GM18858 (cell line): ENCODE measurements around the gene CHRM4.
A peak's percentile ranks its signal among the peaks of the same experiment; 100 is the strongest.

Source experiments
- ATAC-seq: cut with Tn5 transposase; IDR thresholded peaks from one replicate; pipeline ENCODE4 v1.9.1; 2021; ENCODE audit not compliant: unreplicated experiment

The CHRM4 gene

DNA sequence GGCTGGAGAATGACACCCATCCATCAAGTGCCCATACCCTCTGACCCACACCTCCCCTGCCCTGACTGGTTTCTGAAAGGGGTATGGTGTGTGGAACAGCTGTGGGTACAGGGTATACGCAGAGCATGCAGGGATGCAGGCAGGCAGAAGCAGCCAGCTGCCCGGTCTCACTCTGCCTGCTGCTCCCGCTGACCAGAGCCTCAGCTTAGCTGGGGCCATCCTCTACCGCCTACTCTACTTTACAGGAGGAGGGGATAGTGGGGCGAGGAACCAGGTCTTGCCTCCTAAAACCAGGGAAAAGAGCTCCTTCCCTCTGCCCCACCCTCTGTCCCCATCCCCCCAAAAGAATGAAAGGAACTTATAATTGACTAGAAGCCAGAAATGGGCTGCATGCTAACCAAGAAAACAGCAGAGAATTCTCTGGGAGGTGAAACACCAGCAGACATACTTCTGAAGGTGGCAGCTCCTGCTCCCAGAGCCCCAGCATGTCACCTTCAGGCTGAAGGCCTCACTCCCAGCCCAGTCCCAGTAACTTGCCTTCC, 13.0 kb upstream of the CHRM4 start:
- no peak for ATAC-seq

- ATAC-seq: no peak
These were observed 11.7 kb upstream of the CHRM4 start for GRCh38 chr11:46402957-46403902.

DNA sequence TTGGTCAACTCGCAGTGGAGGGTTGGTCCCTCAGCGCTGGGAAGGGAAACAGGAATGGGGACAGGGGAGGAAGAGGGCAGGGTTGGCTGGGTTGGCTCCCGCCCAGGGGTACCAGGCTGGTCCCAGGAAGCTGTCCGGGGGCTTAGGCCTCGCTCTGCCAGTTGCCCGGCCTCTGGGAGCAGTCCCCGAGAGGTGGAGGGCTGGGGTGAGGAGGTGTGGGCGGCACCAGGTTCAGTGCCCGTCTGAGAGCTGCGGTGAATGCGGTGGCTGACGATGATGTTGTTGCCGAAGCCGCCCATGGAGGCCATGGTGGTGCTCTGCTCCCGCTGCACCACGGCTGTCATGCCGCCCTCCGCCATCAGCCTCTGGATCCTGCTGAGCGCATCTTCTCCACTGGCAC, 6.0 kb upstream of the CHRM4 start:
- no peak for ATAC-seq

DNA sequence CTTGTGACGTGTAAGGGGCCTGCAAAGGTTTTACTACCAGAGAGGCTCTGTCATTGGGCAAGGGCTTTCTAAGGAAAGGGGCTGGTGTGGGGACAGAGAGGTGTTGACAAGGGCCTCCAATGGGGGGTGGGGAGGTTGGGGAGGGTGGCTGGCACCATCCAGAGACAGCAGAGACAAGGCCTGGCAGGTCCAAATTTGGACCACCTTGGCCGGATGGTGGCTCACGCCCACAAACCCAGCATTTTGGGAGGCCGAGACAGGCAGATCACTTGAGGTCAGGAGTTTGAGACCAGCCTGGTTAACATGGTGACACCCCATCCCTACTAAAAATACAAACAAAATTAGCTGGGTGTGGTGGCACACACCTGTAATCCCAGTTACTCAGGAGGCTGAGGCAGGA, 2.2 kb upstream of the CHRM4 start:
- no peak for ATAC-seq

GRCh38 chr11:46393231-46393616, 1.6 kb upstream of the CHRM4 start:
- no peak for ATAC-seq

- ATAC-seq: peak; percentile 53
These were observed 1.1 kb upstream of the CHRM4 start for GRCh38 chr11:46392421-46393230.

- ATAC-seq: no peak
These were observed 394 bp downstream of the CHRM4 start for GRCh38 chr11:46391186-46391577.

GRCh38 chr11:46390331-46391171, 1.0 kb downstream of the CHRM4 start:
- ATAC-seq: no peak

GRCh38 chr11:46389450-46390330, 1.9 kb downstream of the CHRM4 start:
- no peak for ATAC-seq

DNA sequence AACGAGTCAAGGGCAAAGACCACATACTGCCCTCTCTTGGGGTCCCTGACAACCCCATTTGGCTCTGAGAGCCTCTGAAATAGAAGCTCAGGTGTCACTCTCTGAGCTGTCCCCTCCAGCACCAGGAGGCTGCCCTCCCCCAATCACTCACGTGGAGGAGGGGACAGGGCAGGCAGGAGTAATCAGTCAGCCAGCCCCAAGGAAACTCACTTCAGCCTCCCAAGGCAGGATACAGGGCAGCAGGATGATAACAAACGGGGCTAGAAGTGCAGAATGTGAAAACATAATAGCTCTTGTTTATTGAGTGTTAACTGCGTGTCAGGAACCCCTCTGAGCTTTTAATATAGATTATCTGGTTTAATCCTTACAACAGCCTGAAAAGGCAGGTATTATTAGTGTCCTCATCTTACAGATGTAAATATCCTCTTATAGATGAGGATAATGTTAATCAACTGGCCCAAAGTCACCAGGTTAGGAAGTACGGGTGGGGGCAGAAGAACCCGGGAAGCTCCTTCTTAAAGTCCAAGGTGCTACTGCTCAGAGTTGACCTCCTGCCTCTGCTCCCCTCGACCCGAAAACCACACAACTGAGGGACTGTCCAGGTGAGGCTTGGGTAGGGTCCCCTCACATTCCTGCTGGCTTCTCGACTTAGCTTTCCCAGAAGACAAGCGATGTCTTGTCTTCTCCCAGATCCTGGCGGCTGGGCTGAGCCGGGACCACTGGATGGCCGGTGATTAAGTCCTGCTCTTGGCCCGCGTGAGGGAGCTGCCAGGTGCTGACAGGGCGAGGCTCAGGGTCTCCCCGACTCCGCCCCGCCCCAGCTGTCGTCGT, 2.7 kb downstream of the CHRM4 start:
- ATAC-seq: no peak

DNA sequence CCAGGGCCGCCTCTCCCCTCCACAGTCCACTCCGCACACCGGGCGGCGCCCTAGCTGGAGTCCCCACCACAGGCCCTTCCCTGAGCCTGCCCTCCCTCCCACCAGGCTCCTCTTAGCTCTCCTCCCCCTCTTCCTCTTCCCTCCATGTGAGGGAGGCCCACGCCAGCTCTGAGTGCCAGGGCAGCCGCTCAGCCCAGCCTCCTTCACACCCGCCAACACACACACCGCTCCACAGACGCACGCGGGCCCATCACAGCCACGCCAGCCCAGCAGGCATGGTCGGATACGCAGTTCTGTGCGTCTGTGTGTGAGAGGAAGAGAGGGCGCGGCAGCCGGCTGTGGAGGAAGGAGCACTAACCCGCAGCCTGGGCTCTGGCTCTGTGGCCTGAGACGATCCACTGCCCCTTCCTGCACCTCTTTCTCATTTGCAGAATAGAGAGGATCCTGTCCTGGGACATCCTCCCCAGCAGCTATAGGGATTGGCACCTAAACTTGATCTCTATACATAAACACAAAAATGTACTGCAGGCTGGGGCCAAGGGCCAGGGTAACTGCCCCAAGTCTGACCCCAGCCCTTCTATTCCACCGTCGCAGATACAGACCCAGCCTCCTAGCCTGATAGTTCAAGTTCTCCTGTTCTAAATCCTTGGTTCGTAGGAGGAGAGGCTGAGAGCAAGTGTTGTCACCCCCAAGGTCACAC, 3.5 kb downstream of the CHRM4 start:
- ATAC-seq: no peak

GRCh38 chr11:46387456-46387855, 4.1 kb downstream of the CHRM4 start:
- ATAC-seq: no peak

DNA sequence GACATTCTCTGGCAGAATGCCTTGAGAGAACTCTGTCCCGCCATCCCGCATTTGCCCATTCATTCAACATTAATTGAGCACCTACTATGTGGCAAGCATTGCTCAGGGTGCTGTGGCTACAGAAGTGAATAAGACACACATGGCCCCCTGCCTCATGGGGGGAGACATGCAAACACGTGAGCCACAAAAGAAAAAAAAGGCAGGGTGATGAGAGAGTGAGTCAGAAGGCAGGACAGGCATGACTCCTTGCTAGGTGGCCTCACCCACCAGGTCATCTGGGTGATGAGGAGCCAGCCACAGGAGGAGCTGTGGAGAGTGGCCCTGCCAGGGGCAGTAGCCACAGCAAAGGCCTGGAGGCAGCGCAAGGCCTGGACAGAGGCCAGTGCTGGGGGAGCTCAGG, 4.9 kb downstream of the CHRM4 start:
- no peak for ATAC-seq

DNA sequence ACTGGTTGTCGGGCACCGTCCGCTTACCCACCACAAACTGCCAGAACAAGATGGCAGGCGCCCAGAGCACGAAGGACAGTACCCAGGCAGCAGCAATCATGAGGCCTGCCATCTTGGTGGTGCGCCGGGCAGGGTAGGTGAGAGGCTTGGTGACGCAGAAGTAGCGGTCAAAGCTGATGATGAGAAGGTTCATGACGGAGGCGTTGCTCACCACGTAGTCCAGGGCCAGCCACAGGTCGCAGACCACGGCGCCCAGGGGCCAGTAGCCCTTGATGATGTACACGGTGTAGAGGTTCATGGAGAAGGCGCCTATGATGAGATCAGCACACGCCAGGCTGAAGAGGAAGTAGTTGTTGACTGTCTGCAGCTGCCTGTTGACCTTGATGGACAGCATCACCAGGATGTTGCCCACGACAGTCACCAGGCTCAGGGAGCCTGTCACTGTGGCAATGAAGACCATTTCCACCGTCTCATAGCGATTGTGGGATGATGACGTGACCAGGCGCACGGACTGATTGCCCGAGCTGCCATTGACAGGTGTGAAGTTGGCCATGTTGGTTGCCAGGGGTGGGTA, 5.5 kb downstream of the CHRM4 start:
- no peak for ATAC-seq

GRCh38 chr11:46385169-46386004, 6.2 kb downstream of the CHRM4 start:
- ATAC-seq: no peak

DNA sequence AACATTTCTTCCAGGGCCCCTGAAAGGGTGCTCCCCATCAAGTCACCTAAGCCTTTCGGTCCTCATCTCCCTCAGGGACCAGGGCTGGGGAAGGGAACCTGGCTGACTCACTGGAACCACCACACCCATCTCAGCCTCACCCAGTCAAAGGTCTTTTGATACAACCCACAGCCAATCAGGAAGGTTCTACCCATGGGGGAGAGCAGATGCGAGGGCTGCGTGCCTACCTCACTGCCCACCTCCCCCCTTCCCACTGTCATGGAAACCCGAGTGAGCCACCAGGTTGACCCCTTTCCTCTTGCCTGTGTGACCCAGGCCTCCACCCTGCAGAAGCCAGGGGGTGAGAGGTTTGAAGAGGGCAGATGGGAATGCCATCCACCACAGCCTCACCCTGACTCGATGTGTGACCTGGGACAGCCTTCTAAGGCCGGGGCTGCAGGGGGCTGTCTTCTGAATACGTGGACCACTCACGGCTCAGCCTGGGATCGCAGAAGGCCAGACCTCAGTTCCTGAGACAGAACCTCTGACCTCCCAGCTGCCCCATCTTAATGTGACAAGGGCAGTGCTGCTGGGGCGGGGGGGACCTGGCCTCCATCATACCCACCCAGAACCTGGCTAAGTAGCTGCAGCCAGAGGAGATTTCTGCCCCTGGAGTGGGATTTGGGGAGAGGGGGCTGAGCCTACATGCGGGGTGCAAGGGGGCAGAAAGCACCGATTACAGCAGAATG, 7.4 kb downstream of the CHRM4 start:
- no peak for ATAC-seq

GRCh38 chr11:46383404-46383758, 8.2 kb downstream of the CHRM4 start:
- ATAC-seq: no peak
